ENCODE results near the gene ERBB4.

- TF ChIP-seq POLR2A (IDR thresholded peaks at IDR 0.05) (no peak), POLR2AphosphoS5 (IDR thresholded peaks at IDR 0.05) (no peak), CTCF (IDR thresholded peaks at IDR 0.05) (no peak)
Observed at GRCh38 chr2:211514049-211514448, 1024.6 kb downstream of the ERBB4 start.

All from transverse colon (tissue), 4 donors.